ES-I3 (cell line): ENCODE measurements around the gene SVIL.

Source experiments
- H3K36me3 ChIP-seq: 2 replicates; pipeline ENCODE4 v1.6.1; 2013; ENCODE audit warnings: mild to moderate bottlenecking, low read length, control low read depth, moderate library complexity; ENCODE audit not compliant: insufficient read depth
- H3K4me1 ChIP-seq: 2 replicates; pipeline ENCODE4 v1.6.1; 2013; ENCODE audit warnings: mild to moderate bottlenecking, control low read depth, low read length; ENCODE audit not compliant: insufficient read depth
- H3K9ac ChIP-seq: 2 replicates; pipeline ENCODE4 v1.6.1; 2013; ENCODE audit warnings: low read depth, mild to moderate bottlenecking, low read length, moderate library complexity
- H3K9me3 ChIP-seq: 2 replicates; pipeline ENCODE4 v1.6.1; 2013; ENCODE audit warnings: mild to moderate bottlenecking, low read length, moderate library complexity; ENCODE audit not compliant: control insufficient read depth, insufficient read depth

Gene SVIL

GRCh38 chr10:29435809-29436501, 198.8 kb downstream of the SVIL start:
- H3K4me1 ChIP-seq: no peaks in the 10 kb centered on the region
- H3K9ac ChIP-seq: no peak overlapping the region
- no peaks in the 10 kb centered on the region for H3K36me3 ChIP-seq
- peaks cover under 1% of the 10 kb centered on the region; the same call in 1 of the 2 replicates for H3K9me3 ChIP-seq

- Histone ChIP-seq H3K4me1 (no peaks in the 10 kb centered on the region), H3K36me3 (no peaks in the 10 kb centered on the region), H3K9ac (no peak overlapping the region), H3K9me3 (no peaks in the 10 kb centered on the region)
These were observed 200.7 kb downstream of the SVIL start for GRCh38 chr10:29434111-29434510.

- H3K9ac ChIP-seq: no peak overlapping the region
- no peaks in the 10 kb centered on the region for H3K9me3 ChIP-seq
- no peaks in the 10 kb centered on the region for H3K36me3 ChIP-seq
- H3K4me1 ChIP-seq: no peaks in the 10 kb centered on the region
These were observed 203.1 kb downstream of the SVIL start for GRCh38 chr10:29431711-29432110.

- H3K9me3 ChIP-seq: no peaks in the 10 kb centered on the region
- no peaks in the 10 kb centered on the region for H3K4me1 ChIP-seq
- no peaks in the 10 kb centered on the region for H3K36me3 ChIP-seq
- H3K9ac ChIP-seq: no peak overlapping the region
These were observed 204.7 kb downstream of the SVIL start for GRCh38 chr10:29430101-29430500.

GRCh38 chr10:29428486-29428885, 206.3 kb downstream of the SVIL start:
- H3K9ac ChIP-seq: no peak overlapping the region
- H3K36me3 ChIP-seq: no peaks in the 10 kb centered on the region
- H3K4me1 ChIP-seq: no peaks in the 10 kb centered on the region
- H3K9me3 ChIP-seq: no peaks in the 10 kb centered on the region

GRCh38 chr10:29427667-29428066, 207.1 kb downstream of the SVIL start:
- H3K9me3 ChIP-seq: no peaks in the 10 kb centered on the region
- no peaks in the 10 kb centered on the region for H3K4me1 ChIP-seq
- no peaks in the 10 kb centered on the region for H3K36me3 ChIP-seq
- no peak overlapping the region for H3K9ac ChIP-seq

GRCh38 chr10:29426420-29426819, 208.4 kb downstream of the SVIL start:
- Histone ChIP-seq H3K9me3 (no peaks in the 10 kb centered on the region), H3K36me3 (no peaks in the 10 kb centered on the region), H3K9ac (no peak overlapping the region), H3K4me1 (no peaks in the 10 kb centered on the region)

GRCh38 chr10:29424017-29424416, 210.8 kb downstream of the SVIL start:
- Histone ChIP-seq H3K4me1 (no peaks in the 10 kb centered on the region), H3K9me3 (no peaks in the 10 kb centered on the region), H3K36me3 (no peaks in the 10 kb centered on the region), H3K9ac (no peak overlapping the region)

- no peaks in the 10 kb centered on the region for H3K36me3 ChIP-seq
- no peak overlapping the region for H3K9ac ChIP-seq
- no peaks in the 10 kb centered on the region for H3K9me3 ChIP-seq
- H3K4me1 ChIP-seq: no peaks in the 10 kb centered on the region
These were observed 214.0 kb downstream of the SVIL start for GRCh38 chr10:29420744-29421143.

- Histone ChIP-seq H3K36me3 (no peaks in the 10 kb centered on the region), H3K9me3 (no peaks in the 10 kb centered on the region), H3K4me1 (no peaks in the 10 kb centered on the region), H3K9ac (no peak overlapping the region)
These were observed 217.4 kb downstream of the SVIL start for GRCh38 chr10:29417324-29417723.

- no peak overlapping the region for H3K9ac ChIP-seq
- H3K4me1 ChIP-seq: no peaks in the 10 kb centered on the region
- no peaks in the 10 kb centered on the region for H3K9me3 ChIP-seq
- H3K36me3 ChIP-seq: no peaks in the 10 kb centered on the region
These were observed 218.9 kb downstream of the SVIL start for GRCh38 chr10:29415876-29416275.

- Histone ChIP-seq H3K36me3 (no peaks in the 10 kb centered on the region), H3K9me3 (no peaks in the 10 kb centered on the region), H3K4me1 (no peaks in the 10 kb centered on the region), H3K9ac (no peak overlapping the region)
These were observed 220.3 kb downstream of the SVIL start for GRCh38 chr10:29414501-29414900.

- Histone ChIP-seq H3K4me1 (no peaks in the 10 kb centered on the region), H3K36me3 (no peaks in the 10 kb centered on the region), H3K9ac (no peak overlapping the region), H3K9me3 (peaks cover 8% of the 10 kb centered on the region; the same call in 1 of the 2 replicates)
These were observed 222.3 kb downstream of the SVIL start for GRCh38 chr10:29412485-29412884.

GRCh38 chr10:29411666-29412315, 223.0 kb downstream of the SVIL start:
- no peak overlapping the region for H3K9ac ChIP-seq
- H3K36me3 ChIP-seq: no peaks in the 10 kb centered on the region
- no peaks in the 10 kb centered on the region for H3K4me1 ChIP-seq
- peaks cover 10% of the 10 kb centered on the region; the same call in 1 of the 2 replicates for H3K9me3 ChIP-seq
